Stimulated activated CD8-positive, alpha-beta memory T cell treated with anti-CD3 and anti-CD28 coated beads, Interleukin-7, amount 100 ng/mL, for 1 hour (primary cell): ENCODE measurements around the gene TRIM45.
"Not testable (repeated sequence)": the region's sequence is repeated elsewhere in the genome, so short reads cannot be mapped to it uniquely, and the experiment has no call there.

Source experiments
- DNase-seq, 2 donors: peaks; one replicate each; pipeline ENCODE4 v3.0.0-alpha.2; 2020; ENCODE audit warnings: low read depth in 2 of 2

The TRIM45 gene

GRCh38 chr1:117135329-117135728 is 13.8 kb upstream of the TRIM45 start:
- DNase-seq = no peak

GRCh38 chr1:117130526-117130925 is 9.0 kb upstream of the TRIM45 start:
- no peak for DNase-seq

DNA sequence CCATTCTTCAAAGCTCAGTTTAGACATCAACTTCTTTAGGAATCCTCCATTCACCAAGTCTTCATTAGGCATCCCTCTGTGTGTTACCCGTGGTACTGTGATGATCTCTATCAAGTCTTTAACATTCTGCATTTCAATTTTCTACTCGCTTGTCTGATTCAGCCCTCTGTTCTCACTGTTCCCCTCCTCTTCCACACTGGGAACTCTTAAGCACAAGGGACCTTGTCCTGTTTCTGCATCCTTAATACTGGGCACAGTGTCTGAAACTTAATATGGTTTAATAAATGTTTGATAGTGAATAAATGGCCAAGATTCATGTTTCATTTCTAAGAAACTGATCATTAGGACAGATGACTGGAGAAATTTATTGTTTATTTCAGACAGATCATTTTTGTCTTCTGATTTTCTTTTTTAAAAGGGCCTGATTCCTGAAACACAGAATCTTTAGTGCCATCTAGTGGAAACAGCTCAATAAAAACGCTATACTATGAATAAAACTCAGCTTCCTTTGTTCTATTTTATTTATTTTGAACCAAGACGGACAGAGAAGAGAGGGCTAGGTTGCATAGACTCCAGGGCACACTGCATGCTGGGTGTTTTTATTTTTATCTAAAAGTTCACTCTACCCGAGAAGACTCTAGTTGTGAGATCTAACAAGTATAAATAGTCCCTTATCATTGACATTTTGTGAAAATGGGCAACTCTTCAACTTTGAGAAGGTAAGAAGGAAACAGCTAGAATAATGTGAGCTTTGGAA is 7.0 kb upstream of the TRIM45 start:
- no peak for DNase-seq

GRCh38 chr1:117127795-117128194 is 6.2 kb upstream of the TRIM45 start:
- no peak for DNase-seq

DNA sequence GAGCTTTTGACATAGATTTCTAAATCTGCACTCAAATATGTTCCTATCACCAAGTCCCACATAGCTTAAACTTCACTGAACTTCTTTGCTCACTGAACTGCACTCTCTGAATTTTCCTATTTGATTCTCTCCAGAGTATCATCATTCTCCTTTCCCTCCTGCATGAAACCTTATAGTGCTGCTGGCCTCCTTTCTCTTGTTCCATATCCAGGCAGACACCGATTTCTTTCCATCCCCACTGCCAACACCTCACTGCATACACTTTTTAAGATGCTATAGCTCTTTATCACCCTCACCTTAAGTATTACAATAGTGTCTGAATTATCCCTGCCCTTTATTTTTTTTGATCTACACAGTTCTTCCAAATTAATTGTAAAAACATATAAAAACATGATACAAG is 3.1 kb upstream of the TRIM45 start:
- no peak for DNase-seq

- DNase-seq = no peak
Measured at GRCh38 chr1:117123274-117123673, 1.7 kb upstream of the TRIM45 start.

GRCh38 chr1:117122330-117123025 is 929 bp upstream of the TRIM45 start:
- DNase-seq = no peak

DNA sequence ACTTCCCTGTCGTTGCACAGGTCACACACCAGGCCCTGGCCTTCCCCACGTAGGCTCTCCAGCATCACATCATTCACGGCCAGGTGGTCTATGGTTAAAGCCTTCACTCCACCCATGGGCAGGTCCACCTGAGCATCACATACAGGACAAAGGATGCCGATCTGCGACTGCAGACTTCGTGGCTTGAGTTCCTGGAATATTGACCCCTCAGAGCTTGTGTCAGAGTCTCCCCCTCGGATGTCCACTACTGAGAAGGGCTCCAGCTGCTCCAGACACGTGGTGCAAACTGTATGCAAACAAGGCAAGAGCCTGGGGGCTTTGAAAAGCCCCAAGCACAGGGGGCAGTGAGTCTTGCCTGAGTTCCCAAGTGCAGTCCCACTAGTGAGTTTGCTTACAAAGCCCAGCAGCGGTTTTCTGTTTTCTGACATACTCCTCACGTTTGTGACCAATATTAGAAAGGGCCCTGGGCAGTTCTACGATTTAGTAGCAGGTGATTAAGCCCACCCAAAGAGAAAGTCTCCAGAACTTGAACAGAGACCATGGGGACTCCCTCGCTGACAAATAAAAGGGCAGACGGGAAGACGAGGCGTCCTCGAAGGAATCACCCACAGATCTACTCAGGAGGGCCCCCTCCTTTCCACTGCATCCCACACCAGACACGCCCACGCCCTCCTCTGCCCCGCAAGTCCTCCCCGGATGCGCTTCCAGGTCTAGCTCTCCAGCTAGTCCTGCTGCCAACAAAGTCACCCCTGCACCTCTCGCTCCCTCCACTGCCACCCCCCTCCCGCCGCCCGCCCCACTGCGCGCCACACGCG is 568 bp downstream of the TRIM45 start:
- DNase-seq = no peak

GRCh38 chr1:117119144-117119543 is 2.4 kb downstream of the TRIM45 start:
- DNase-seq = not testable (repeated sequence)

- DNase-seq = no peak
Measured at GRCh38 chr1:117118137-117118536, 3.4 kb downstream of the TRIM45 start.

- DNase-seq = no peak
Measured at GRCh38 chr1:117117697-117118096, 3.9 kb downstream of the TRIM45 start.

GRCh38 chr1:117116784-117117130 is 4.8 kb downstream of the TRIM45 start:
- no peak for DNase-seq

DNA sequence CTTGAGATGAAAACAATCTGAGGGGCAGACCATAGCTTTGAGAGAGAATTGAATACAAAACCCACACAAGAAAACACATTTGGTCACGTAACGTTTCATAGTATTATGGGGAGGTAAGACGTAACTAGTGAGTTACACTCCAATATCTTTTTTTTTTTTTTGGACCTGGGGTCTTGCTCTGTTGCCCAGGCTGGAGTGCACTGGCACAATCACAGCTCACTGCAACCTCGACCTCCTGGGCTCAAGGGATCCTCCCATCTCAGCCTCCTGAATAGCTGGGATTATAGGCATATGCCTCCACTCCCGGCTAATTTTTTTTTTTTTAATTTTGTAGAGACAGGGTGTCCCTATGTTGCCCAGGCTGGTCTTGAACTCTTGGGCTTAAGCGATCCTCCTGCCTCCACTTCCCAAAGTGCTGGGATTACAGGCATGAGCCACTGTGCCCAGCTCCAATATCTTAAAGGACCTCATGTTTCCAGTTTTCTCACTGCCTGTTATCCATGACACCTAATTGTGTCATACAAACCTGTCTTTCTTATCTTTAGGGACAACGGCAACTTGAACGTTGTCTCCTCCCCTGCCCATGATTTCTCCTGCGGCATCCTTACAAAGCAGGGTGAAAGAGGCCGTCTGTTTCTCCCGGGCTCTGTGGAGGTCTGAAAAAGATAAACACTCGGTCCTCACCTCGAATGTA is 5.3 kb downstream of the TRIM45 start:
- no peak for DNase-seq

GRCh38 chr1:117114877-117115276 is 6.7 kb downstream of the TRIM45 start:
- DNase-seq = no peak

GRCh38 chr1:117113199-117113598 is 8.3 kb downstream of the TRIM45 start:
- no peak for DNase-seq

GRCh38 chr1:117112047-117112717 is 9.4 kb downstream of the TRIM45 start:
- DNase-seq = no peak

GRCh38 chr1:117110774-117111173 is 10.8 kb downstream of the TRIM45 start:
- DNase-seq = no peak

DNA sequence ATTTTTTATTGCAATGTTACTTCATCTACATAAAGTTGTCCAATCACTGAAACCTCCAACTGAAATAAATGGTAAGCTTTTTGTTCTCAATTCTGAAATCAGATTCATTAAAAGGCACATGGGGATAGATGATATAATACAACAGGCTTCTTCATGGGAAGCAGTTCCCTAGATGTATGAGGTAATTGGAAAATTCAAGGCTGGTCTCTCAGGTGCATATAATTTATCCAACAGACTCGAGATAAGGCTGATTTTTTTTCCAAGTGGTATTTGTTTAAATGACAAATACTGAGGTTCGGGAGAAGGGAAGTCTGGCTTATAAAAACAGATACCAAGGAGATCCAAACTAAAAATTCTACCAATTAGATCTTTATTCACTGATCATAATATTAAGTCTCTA is 14.2 kb downstream of the TRIM45 start:
- DNase-seq = no peak

DNA sequence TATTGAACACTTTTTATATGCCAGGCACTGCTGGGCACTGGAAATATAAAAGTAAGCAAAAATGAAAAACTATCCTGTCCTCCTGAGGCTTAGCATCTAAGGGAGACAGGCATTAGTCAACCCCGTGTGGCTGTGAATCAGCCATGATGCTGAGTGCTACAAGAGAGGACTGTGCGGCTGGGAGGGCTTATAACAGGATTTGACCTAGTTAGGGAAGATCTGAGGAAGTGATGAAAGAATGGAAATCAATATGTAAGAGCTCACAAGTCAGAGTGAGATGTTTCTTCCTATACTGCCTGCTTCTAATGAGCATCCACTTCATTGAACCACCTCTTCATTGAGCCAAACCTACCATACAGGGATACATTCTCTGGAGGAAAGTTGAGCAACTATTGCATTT is 15.1 kb downstream of the TRIM45 start:
- no peak for DNase-seq

GRCh38 chr1:117105722-117106121 is 15.8 kb downstream of the TRIM45 start:
- DNase-seq = no peak

DNA sequence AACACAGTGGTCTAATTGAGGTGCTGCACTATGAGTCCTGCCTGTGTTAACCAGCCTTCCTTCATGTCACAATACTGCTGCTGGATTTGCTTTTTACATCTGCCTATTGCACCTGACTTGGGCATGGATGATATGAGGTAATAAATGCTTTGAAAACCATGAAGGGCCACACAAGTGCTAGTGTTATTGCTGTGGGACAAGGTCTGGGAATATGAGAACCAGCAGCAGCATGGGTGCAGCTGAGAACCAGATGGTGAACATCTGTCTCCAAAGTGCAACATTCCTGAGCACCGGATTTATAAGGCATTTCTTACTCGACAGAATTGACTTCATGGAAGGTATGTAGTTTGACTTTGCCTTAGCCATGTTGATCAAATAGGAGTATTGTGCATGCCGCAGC is 16.6 kb downstream of the TRIM45 start:
- DNase-seq = no peak

GRCh38 chr1:117101858-117102257 is 19.7 kb downstream of the TRIM45 start:
- not testable (repeated sequence) for DNase-seq
